ENCODE results near the gene PAMR1. TPM values are rescaled to one million over a fixed set of nuclear protein-coding genes. Genes with fewer than 3 reads are reported as not detected.

PAMR1 gene
- total RNA-seq, 1 experiment from 2014 or later, result not detected

- in situ Hi-C loops (cut with HindIII; ENCODE audit: low pct_unique_long_range_greater_than_20kb, low sequenced_read_pairs), result no loop called here
- peak; percentile 18 for DNase-seq (ENCODE audit: low read depth, low spot score)
Observed at GRCh38 chr11:35478471-35479091, 46.8 kb downstream of the PAMR1 start.

GRCh38 chr11:35477901-35478300 lies 47.5 kb downstream of the PAMR1 start:
- in situ Hi-C loops (cut with HindIII; ENCODE audit: low pct_unique_long_range_greater_than_20kb, low sequenced_read_pairs), result no loop called here
- DNase-seq (ENCODE audit: low read depth, low spot score), result no peak

GRCh38 chr11:35474688-35475087 lies 50.7 kb downstream of the PAMR1 start:
- DNase-seq (ENCODE audit: low read depth, low spot score), result no peak
- in situ Hi-C loops (cut with HindIII; ENCODE audit: low pct_unique_long_range_greater_than_20kb, low sequenced_read_pairs), result no loop called here

GRCh38 chr11:35473795-35474374 lies 51.5 kb downstream of the PAMR1 start:
- in situ Hi-C loops (cut with HindIII; ENCODE audit: low pct_unique_long_range_greater_than_20kb, low sequenced_read_pairs), result no loop called here
- DNase-seq (ENCODE audit: low read depth, low spot score), result no peak

- DNase-seq (ENCODE audit: low read depth, low spot score), result no peak
- in situ Hi-C loops (cut with HindIII; ENCODE audit: low pct_unique_long_range_greater_than_20kb, low sequenced_read_pairs), result no loop called here
Observed at GRCh38 chr11:35470616-35471015, 54.8 kb downstream of the PAMR1 start.

DNA sequence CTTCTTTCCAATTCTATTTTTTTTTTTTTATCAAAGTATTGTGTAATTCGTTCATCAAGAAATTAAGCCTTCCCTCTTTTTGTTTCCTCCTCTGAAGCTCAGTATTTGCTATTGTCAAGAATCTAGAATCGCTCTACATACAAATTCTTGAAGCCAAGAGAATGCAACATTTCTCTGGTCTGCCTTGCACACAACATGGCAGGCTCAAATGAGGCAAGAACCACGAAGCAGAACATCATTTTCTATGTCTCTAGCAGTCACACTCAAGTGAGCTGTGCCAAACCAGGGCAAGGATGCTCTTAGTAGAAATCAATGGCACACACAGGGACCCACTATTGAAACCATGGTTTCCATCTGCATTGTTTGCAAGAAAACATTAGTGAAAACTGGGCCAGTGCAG lies 59.4 kb downstream of the PAMR1 start:
- DNase-seq (ENCODE audit: low read depth, low spot score), result no peak
- in situ Hi-C loops (cut with HindIII; ENCODE audit: low pct_unique_long_range_greater_than_20kb, low sequenced_read_pairs), result no loop called here

DNA sequence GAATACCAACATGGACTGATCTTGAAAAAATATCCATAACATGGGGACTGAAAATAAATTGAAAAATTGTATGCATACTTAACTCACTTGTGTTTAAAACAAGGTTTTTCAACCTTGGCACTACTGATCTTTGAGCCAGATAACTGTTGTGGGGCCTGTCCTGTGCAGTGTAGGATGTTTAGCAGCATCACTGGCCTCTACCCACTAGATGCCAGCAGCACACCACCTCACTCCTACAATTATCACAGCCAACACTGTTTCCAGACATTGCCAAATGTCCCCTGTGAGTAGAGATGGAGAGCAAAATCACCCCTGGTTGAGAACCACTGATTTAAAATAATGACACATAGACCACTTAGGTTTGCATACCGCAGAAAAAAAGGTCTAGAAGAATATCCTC lies 61.1 kb downstream of the PAMR1 start:
- peak; percentile 16 for DNase-seq (ENCODE audit: low read depth, low spot score)
- in situ Hi-C loops (cut with HindIII; ENCODE audit: low pct_unique_long_range_greater_than_20kb, low sequenced_read_pairs), result no loop called here

DNA sequence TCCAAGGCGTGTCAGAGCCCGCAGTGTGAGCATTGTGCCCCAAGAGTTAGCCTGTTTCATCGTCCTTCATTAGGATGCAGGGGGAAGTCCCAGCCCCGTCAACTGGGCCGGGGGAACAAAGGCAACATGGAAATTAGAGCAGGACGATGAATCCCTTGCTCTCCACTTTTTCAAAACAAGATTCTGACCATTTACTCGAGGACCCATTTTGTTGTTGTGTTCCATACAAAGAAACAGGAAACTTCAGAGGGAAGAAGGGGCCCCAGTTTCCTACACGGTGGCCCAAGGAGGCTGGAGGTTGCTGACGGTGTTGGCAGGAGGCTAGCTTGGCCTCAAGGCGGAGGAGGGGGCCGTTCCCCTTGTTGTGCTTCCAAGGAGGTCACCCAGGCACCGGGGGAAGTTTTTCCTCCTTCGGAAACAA lies 62.1 kb downstream of the PAMR1 start:
- DNase-seq (ENCODE audit: low read depth, low spot score), result no peak
- in situ Hi-C loops (cut with HindIII; ENCODE audit: low pct_unique_long_range_greater_than_20kb, low sequenced_read_pairs), result no loop called here

- in situ Hi-C loops (cut with HindIII; ENCODE audit: low pct_unique_long_range_greater_than_20kb, low sequenced_read_pairs), result no loop called here
Observed at GRCh38 chr11:35461917-35462538, 63.4 kb downstream of the PAMR1 start.

DNA sequence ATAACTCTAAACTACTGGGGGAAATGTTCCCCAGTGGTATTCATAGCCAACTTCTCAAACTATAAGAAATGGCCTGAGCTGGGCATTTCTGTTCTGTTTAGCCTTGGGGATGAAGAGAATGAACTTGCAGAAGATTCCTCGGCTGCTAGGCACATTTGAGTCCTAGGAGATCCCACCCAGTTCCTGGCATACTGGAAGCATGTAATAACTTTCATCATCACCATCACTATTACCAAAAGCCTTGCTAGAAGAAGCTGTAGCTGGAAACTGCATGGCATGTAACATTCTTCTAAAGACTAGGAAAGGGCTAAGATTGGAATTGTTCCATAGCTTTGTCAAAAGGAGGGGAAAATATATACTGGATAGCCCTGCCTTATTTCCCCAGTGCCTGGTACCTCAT lies 65.9 kb downstream of the PAMR1 start:
- in situ Hi-C loops (cut with HindIII; ENCODE audit: low pct_unique_long_range_greater_than_20kb, low sequenced_read_pairs), result no loop called here
- DNase-seq (ENCODE audit: low read depth, low spot score), result no peak

More at GRCh38 chr11:35461917-35462538, 63.4 kb downstream of the PAMR1 start:
- no peak for DNase-seq (ENCODE audit: low read depth, low spot score)

- in situ Hi-C loops (cut with HindIII; ENCODE audit: low pct_unique_long_range_greater_than_20kb, low sequenced_read_pairs), result no loop called here
- DNase-seq (ENCODE audit: low read depth, low spot score), result no peak
Observed at GRCh38 chr11:35458846-35459245, 66.6 kb downstream of the PAMR1 start.

DNA sequence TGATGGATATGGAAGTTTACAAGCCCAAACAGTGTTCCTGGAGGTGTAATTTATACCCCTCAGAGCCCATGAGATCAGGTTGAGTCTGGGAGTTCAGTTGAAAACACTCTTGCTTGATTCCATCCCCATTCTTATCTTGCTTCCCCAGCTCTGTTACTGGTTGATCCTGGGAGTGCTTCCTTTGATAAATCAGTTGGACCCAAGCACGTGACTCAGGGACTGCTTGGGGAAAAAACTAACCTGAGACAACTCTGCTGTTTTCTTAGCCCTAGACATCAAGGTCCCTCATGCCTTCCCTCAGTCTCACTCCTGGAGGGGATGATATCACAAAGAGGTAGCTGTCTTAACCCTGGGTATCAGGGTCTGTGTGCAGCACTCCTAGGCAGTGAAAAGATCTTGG lies 71.1 kb downstream of the PAMR1 start:
- no peak for DNase-seq (ENCODE audit: low read depth, low spot score)
- in situ Hi-C loops (cut with HindIII; ENCODE audit: low pct_unique_long_range_greater_than_20kb, low sequenced_read_pairs), result no loop called here

DNA sequence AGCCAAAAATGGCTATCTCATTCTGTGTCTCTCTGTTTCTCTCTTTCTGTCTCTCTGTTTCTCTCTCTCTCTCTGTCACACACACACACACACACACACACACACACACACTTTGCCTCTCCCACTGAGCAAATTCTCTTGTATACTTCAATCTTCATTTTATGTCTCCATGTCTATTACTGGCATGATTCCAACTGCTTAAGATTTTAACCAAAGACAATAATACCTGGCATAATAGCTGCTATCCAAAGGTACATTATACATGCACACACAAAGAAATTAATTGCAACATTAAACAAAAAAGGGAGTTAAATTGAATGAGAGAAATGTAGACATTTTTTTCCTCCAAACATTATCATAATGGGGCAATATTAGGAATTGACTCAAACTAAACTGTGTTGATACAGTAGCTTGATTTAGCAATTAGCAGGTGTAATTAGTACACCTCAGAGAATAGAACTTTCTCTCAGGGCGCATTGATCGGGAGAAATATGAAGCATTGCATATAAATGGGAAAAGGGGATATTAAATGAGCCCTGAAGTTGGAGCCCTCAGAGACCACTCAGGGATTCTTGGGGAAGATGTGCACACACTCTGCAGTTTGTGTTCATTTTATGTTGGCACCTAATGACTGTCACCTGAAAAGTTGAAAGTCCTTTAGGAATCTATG lies 88.7 kb downstream of the PAMR1 start:
- no peak for DNase-seq (ENCODE audit: low read depth, low spot score)
- in situ Hi-C loops (cut with HindIII; ENCODE audit: low pct_unique_long_range_greater_than_20kb, low sequenced_read_pairs), result no loop called here

DNA sequence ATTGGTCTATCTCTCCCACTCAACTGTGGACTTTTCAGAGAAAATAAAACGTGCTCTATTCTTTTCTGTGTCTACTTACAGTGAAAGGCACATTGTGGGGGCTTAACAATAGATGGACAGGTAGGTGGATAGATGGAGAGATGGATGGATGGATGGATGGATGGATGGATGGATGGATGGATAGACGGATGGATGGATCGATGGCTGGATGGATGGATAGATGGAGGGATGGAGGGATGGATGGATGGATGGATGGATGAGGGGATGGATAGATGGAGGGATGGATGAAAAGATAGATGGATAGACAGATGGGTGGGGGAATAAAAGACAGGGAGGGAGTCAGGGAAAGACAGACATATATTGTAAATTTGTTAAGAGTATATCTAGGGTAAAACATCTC lies 91.8 kb downstream of the PAMR1 start:
- in situ Hi-C loops (cut with HindIII; ENCODE audit: low pct_unique_long_range_greater_than_20kb, low sequenced_read_pairs), result no loop called here
- DNase-seq (ENCODE audit: low read depth, low spot score), result no peak

- no peak for DNase-seq (ENCODE audit: low read depth, low spot score)
- in situ Hi-C loops (cut with HindIII; ENCODE audit: low pct_unique_long_range_greater_than_20kb, low sequenced_read_pairs), result no loop called here
Observed at GRCh38 chr11:35432464-35432863, 93.0 kb downstream of the PAMR1 start.

DNA sequence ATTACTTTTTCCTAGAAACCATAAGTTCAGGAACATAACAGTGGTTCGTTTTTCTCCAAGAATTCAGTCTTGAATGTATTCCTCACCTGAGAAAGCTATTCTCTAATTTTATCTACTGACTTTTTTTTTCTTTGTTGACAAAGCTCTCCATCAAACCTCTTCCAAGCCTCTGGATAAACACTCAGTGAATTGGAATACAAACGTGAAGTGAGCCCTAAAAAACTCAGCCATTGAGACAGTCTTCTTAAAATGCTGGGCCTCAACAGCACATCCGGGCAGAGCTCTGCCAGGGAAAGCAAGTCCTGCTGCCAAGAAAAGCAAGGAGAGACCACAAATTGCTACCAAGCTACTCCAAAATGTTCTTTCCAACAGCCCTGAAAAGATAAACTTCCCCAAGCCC lies 98.3 kb downstream of the PAMR1 start:
- in situ Hi-C loops (cut with HindIII; ENCODE audit: low pct_unique_long_range_greater_than_20kb, low sequenced_read_pairs), result no loop called here
- no peak for DNase-seq (ENCODE audit: low read depth, low spot score)

GRCh38 chr11:35426351-35426750 lies 99.1 kb downstream of the PAMR1 start:
- in situ Hi-C loops (cut with HindIII; ENCODE audit: low pct_unique_long_range_greater_than_20kb, low sequenced_read_pairs), result no loop called here
- no peak for DNase-seq (ENCODE audit: low read depth, low spot score)

GRCh38 chr11:35425603-35426212 lies 99.7 kb downstream of the PAMR1 start:
- in situ Hi-C loops (cut with HindIII; ENCODE audit: low pct_unique_long_range_greater_than_20kb, low sequenced_read_pairs), result no loop called here
- DNase-seq (ENCODE audit: low read depth, low spot score), result no peak
